ENCODE measurements around the gene EPB41L4B. TPM values are rescaled to one million over a fixed set of nuclear protein-coding genes. Genes with fewer than 3 reads are reported as not detected.

The EPB41L4B gene
- total and polyA plus RNA-seq, 2 of the 13 experiments (the other 11 are each of a cell fraction or from before 2014, with no cell fraction given): 17.6 to 22.1 TPM

DNA sequence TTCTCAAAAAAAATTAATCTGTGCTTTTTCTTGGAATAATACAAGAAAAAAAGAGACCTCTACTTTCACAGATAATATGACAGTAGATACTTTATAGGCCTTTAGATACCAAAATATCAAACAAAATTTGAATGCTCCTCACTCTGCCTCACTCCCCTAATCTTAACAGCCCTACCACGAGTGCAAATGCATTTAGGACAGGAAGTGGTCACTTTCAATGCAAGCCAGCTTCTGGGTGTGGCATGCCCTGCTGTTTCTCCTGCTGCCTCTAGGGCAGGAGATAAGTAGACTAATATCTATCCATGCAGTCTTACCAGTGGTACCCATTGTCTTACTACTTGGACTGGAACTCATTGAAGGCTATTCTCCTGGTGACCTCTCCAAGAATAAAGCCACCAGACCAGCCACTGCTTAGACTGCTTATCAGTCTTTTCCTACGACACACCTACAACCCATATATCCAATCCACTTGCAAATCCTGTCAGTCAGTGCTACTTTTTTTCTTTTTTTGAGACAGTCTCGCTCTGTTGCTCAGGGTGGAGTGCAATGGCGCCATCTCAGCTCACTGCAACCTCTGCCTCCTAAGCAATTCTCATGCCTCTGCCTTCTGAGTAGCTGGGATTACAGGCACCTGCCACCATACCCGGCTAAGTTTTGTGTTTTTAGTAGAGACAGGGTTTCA, 176.8 kb downstream of the EPB41L4B start:
- in situ Hi-C loops (cut with HindIII; ENCODE audit: extremely low pct_ligation_motif_present, low pct_unique_long_range_greater_than_20kb): loop anchor here (10.0 kb wide), 1 partner anchor 59 kb away; no protein-coding TSS in a partner anchor
- BruUV-seq (replicated peaks): no TSS peak
- Histone ChIP-seq H4K20me1 (ENCODE audit: insufficient read depth, low read length) (no peaks in the 10 kb centered on the region), H2AFZ (ENCODE audit: low read length) (no peak overlapping the region), H3K9me3 (ENCODE audit: low read length) (no peaks in the 10 kb centered on the region), H3K79me2 (ENCODE audit: insufficient read depth, low read length) (no peaks in the 10 kb centered on the region), H3K4me3 (replicated peaks in 1 of 3; ENCODE audit: insufficient read depth in 1 of 3, low read depth in 2 of 3, low read length in 3 of 3) (no peak overlapping the region), H3K4me2 (ENCODE audit: low read depth, low read length) (peak overlapping the region; percentile 2; the same call in 1 of the 2 replicates), H3K4me1 (ENCODE audit: insufficient read depth, low read length) (peaks cover 21% of the 10 kb centered on the region), H3K36me3 (replicated peaks in 1 of 2; ENCODE audit: control insufficient read depth in 1 of 2, insufficient read depth in 2 of 2, low read length in 2 of 2) (no peaks in the 10 kb centered on the region), H3K9ac (ENCODE audit: insufficient read depth, low read depth, low read length) (no peak overlapping the region), H3K27me3 (ENCODE audit: control insufficient read depth in 1 of 2, insufficient read depth in 2 of 2, low read length in 2 of 2) (peaks cover 0 to 4% of the 10 kb centered on the region in 2 experiments; a peak in 1 of 5 replicates), H3K27ac (ENCODE audit: extremely low read length, insufficient read depth, low read length) (no peak overlapping the region)
- DNase-seq (ENCODE audit: low spot score) (peak; percentile 29), FAIRE-seq (peak; percentile 40), ATAC-seq (peak; percentile 92)
- intact Hi-C loops (cut with micrococcal nuclease; ENCODE audit: unreplicated experiment): no loop called here
- TF ChIP-seq SIX4 (CRISPR knock-in tag; IDR thresholded peaks at IDR 0.05) (no peak), XBP1 (CRISPR knock-in tag; IDR thresholded peaks at IDR 0.05) (no peak), PAF1 (CRISPR knock-in tag; IDR thresholded peaks at IDR 0.05) (no peak), TCF7L2 (IDR thresholded peaks at IDR 0.05; ENCODE audit: low read depth, low read length) (no peak)
- TF ChIP-seq, protein P1, sequence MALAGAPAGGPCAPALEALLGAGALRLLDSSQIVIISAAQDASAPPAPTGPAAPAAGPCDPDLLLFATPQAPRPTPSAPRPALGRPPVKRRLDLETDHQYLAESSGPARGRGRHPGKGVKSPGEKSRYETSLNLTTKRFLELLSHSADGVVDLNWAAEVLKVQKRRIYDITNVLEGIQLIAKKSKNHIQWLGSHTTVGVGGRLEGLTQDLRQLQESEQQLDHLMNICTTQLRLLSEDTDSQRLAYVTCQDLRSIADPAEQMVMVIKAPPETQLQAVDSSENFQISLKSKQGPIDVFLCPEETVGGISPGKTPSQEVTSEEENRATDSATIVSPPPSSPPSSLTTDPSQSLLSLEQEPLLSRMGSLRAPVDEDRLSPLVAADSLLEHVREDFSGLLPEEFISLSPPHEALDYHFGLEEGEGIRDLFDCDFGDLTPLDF (CRISPR knock-in tag; IDR thresholded peaks at IDR 0.05): no peak
- TF ChIP-seq, protein P2, sequence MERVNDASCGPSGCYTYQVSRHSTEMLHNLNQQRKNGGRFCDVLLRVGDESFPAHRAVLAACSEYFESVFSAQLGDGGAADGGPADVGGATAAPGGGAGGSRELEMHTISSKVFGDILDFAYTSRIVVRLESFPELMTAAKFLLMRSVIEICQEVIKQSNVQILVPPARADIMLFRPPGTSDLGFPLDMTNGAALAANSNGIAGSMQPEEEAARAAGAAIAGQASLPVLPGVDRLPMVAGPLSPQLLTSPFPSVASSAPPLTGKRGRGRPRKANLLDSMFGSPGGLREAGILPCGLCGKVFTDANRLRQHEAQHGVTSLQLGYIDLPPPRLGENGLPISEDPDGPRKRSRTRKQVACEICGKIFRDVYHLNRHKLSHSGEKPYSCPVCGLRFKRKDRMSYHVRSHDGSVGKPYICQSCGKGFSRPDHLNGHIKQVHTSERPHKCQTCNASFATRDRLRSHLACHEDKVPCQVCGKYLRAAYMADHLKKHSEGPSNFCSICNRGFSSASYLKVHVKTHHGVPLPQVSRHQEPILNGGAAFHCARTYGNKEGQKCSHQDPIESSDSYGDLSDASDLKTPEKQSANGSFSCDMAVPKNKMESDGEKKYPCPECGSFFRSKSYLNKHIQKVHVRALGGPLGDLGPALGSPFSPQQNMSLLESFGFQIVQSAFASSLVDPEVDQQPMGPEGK (CRISPR knock-in tag; IDR thresholded peaks at IDR 0.05): no peak
- ChIA-PET POLR2A (no interaction called here), CTCF (ENCODE audit: low intra/inter-chr PET ratio, low total read pairs) (no interaction called here)
- 70% methylated on average over 5 of the region's 5 CpGs for WGBS (ENCODE audit: low lambda C conversion rate)

Measured in HepG2 (cell line).